NT2/D1 (cell line): ENCODE data around the gene EPB41.

Source experiments
- DNase-seq: peaks from one replicate; pipeline ENCODE4 v3.0.0-alpha.2; 2011; ENCODE audit warnings: low read depth, low spot score
- H3K27me3 ChIP-seq: 2 replicates; pipeline ENCODE4 v1.6.0; 2011; ENCODE audit warnings: mild to moderate bottlenecking; ENCODE audit not compliant: insufficient read length, insufficient read depth
- H3K36me3 ChIP-seq: 2 replicates; pipeline ENCODE4 v1.6.1; 2011; ENCODE audit warnings: mild to moderate bottlenecking, low read length, mixed read lengths; ENCODE audit not compliant: insufficient read depth, insufficient read length
- H3K4me1 ChIP-seq: 2 replicates; pipeline ENCODE4 v1.5.1; 2011; ENCODE audit not compliant: insufficient read depth, insufficient read length
- H3K4me3 ChIP-seq: 2 replicates; pipeline ENCODE4 v1.5.1; 2011; ENCODE audit warnings: low read depth; ENCODE audit not compliant: insufficient read length
- H3K9ac ChIP-seq: 2 replicates; pipeline ENCODE4 v1.6.0; 2011; ENCODE audit warnings: low read depth; ENCODE audit not compliant: insufficient read length
- H3K9me3 ChIP-seq: 2 replicates; pipeline ENCODE4 v1.5.1; 2011; ENCODE audit warnings: mild to moderate bottlenecking, low read length; ENCODE audit not compliant: insufficient read depth
- SUZ12 ChIP-seq: IDR thresholded peaks from 2 replicates; pipeline ENCODE4 v1.6.1; 2011; ENCODE audit not compliant: insufficient read length, insufficient read depth; ENCODE audit errors: extremely low read depth
- YY1 ChIP-seq: IDR thresholded peaks from 2 replicates; pipeline ENCODE4 v1.6.1; 2011; ENCODE audit not compliant: insufficient read length, insufficient read depth
- ZNF274 ChIP-seq: IDR thresholded peaks from 2 replicates; pipeline ENCODE4 v1.6.1; 2011; ENCODE audit warnings: mild to moderate bottlenecking, low read depth, low read length

Gene EPB41

DNA sequence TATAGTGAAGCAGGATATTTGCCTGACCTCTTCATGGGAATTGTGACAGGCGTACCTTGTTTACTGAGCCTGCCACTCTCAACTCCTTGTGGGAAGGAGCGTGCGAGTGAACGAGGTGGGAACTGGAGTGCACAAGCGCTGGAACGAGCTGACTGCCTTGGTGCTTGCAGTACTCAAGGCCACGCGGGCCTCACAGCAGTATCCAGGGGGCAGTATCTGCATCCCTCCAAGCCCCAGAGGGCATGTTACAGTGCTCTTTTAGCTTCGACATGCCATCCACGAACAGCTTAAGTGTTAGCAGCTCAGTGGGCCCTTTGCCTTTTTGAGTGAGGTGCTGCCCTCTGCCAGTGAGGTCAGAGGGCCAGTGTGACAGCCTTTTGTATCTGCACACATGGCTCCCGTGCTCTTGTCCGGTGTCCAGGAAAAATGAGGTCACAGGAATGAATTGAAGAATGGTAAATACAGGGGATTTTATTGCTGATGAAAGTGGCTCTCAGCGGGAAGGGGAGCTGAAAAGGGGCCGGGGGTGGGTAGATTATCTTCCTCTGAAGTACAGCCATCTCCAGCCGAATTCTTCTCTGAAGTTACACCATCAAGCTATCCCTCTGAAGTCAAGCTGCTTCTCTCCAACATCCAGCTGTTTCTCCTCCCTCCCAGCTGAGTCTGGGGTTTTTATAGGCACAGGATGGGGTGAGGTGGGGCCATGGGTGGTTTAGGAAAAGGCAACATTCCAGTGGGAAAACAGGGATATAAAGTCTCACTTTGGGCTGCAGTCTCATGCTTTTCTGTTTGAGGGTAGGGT lies 69.3 kb downstream of the EPB41 start:
- no peak for TF ChIP-seq ZNF274
- TF ChIP-seq YY1: no peak
- no peak for TF ChIP-seq SUZ12
- Histone ChIP-seq H3K36me3 (no peaks in the 10 kb centered on the region), H3K9ac (no peak overlapping the region), H3K9me3 (peaks cover 12% of the 10 kb centered on the region), H3K27me3 (no peaks in the 10 kb centered on the region), H3K4me3 (no peak overlapping the region), H3K4me1 (no peaks in the 10 kb centered on the region)
- no peak for DNase-seq

- no peak for DNase-seq
- Histone ChIP-seq H3K9me3 (peaks cover 12% of the 10 kb centered on the region), H3K27me3 (no peaks in the 10 kb centered on the region), H3K9ac (no peak overlapping the region), H3K4me1 (no peaks in the 10 kb centered on the region), H3K4me3 (no peak overlapping the region), H3K36me3 (no peaks in the 10 kb centered on the region)
- TF ChIP-seq YY1 (no peak), SUZ12 (no peak), ZNF274 (no peak)
These were observed 69.9 kb downstream of the EPB41 start for GRCh38 chr1:28984311-28984684.

DNA sequence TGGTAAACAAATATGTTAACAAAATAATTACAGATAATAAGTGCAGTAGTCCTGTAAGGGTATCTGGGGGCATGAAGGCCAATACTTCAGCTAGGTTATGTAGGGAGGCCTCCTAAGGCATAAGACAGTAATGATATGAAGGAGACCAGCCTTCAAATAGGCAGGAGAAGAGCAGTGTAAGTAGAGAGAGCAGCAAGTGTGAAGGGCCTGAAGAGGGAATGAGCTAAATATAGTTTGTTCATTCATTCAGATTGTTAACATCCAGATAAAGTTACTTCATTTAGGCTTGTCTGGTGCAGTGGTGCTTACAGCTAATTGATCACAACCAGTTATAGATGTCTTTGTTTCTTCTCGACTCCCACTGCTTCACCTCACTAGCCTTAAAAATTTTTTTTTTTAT lies 71.1 kb downstream of the EPB41 start:
- H3K9ac ChIP-seq: no peak overlapping the region
- H3K4me3 ChIP-seq: no peak overlapping the region
- peaks cover 12% of the 10 kb centered on the region for H3K9me3 ChIP-seq
- no peak for TF ChIP-seq YY1
- TF ChIP-seq ZNF274: no peak
- no peak for TF ChIP-seq SUZ12
- DNase-seq: no peak
- no peaks in the 10 kb centered on the region for H3K27me3 ChIP-seq
- no peaks in the 10 kb centered on the region for H3K36me3 ChIP-seq
- H3K4me1 ChIP-seq: no peaks in the 10 kb centered on the region

DNA sequence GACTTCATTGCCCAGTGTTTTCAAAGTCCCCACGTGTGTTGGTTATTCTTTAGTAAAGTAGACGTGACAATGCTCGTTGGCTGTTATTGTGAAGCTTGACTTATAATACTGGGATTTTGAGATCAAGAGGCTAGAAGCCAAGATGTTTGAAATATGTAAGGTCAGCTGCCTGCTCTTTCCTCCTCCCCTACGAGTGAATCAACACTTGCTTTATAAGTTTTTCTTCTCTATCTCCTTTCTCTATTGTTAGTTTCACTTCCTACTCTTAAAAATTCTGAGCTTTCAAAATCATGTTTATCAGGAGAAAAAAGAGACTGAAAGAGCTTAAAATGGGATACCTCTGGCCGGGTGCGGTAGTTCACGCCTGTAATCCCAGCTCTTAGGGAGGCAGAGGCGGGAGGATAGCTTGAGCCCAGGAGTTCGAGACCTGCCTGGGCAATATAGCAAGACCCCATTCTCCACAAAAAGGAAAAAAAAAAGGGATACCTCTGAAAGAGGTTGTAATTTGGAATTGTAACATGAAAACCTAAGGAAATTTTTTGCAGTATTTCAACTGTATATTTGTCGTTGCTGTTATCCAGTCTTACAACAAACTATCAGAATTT lies 72.0 kb downstream of the EPB41 start:
- Histone ChIP-seq H3K4me3 (no peak overlapping the region), H3K4me1 (no peaks in the 10 kb centered on the region), H3K36me3 (no peaks in the 10 kb centered on the region), H3K9ac (no peak overlapping the region), H3K9me3 (peaks cover 12% of the 10 kb centered on the region), H3K27me3 (no peaks in the 10 kb centered on the region)
- no peak for DNase-seq
- TF ChIP-seq SUZ12: no peak
- no peak for TF ChIP-seq YY1
- TF ChIP-seq ZNF274: no peak

DNA sequence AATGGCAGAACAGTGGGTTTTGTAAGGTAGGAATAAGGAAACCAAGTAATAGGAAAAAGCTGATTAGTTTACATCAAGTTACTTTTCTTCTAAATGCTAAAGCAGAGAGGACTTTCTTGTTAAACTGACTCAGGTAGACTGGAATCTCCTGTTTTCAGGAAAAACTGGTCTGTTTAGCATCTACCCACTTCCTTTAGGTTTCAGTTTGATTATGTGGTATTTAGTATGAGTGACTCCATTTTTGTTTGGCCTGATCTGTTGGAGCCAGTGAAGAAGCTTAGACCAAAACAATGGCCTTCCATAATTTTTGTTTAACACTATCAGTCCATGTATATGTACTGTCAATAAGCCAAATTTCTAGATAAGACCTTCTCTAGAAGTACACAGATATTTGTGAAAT lies 88.4 kb downstream of the EPB41 start:
- TF ChIP-seq ZNF274 (no peak), SUZ12 (no peak), YY1 (no peak)
- no peaks in the 10 kb centered on the region for H3K9me3 ChIP-seq

GRCh38 chr1:29004288-29004687 lies 89.9 kb downstream of the EPB41 start:
- no peak for DNase-seq
- no peaks in the 10 kb centered on the region for H3K27me3 ChIP-seq
- no peaks in the 10 kb centered on the region for H3K4me1 ChIP-seq
- no peak for TF ChIP-seq SUZ12
- TF ChIP-seq YY1: no peak
- TF ChIP-seq ZNF274: no peak
- H3K4me3 ChIP-seq: no peak overlapping the region
- H3K36me3 ChIP-seq: no peaks in the 10 kb centered on the region
- no peak overlapping the region for H3K9ac ChIP-seq
- H3K9me3 ChIP-seq: no peaks in the 10 kb centered on the region

More for the DNA sequence above, 88.4 kb downstream of the EPB41 start:
- Histone ChIP-seq H3K9ac (no peak overlapping the region), H3K4me3 (no peak overlapping the region), H3K27me3 (no peaks in the 10 kb centered on the region), H3K36me3 (no peaks in the 10 kb centered on the region), H3K4me1 (no peaks in the 10 kb centered on the region)
- no peak for DNase-seq

- Histone ChIP-seq H3K27me3 (no peaks in the 10 kb centered on the region), H3K9ac (no peak overlapping the region), H3K4me3 (no peak overlapping the region), H3K36me3 (no peaks in the 10 kb centered on the region), H3K9me3 (no peaks in the 10 kb centered on the region), H3K4me1 (no peaks in the 10 kb centered on the region)
- TF ChIP-seq SUZ12 (no peak), ZNF274 (no peak), YY1 (no peak)
- DNase-seq: no peak
These were observed 90.4 kb downstream of the EPB41 start for GRCh38 chr1:29004798-29005197.
